A375 (cell line): ENCODE measurements around the gene FAM168A. TPM values are rescaled to one million over a fixed set of nuclear protein-coding genes. Genes with fewer than 3 reads are reported as not detected.

Source experiments
- small RNA-seq: library from RNA; depleted of rRNA; stranded (forward); fragments of <200 nt; gene quantifications from one replicate; pipeline ENCODE3, GENCODE V24; 2014
- total RNA-seq: library from RNA; depleted of rRNA; stranded (reverse); fragments of >200 nt; shearing (Covaris generic); gene quantifications from 2 replicates; pipeline ENCODE4 v1.2.3, GENCODE V29; 2014; rRNA removed

Gene FAM168A, protein sequence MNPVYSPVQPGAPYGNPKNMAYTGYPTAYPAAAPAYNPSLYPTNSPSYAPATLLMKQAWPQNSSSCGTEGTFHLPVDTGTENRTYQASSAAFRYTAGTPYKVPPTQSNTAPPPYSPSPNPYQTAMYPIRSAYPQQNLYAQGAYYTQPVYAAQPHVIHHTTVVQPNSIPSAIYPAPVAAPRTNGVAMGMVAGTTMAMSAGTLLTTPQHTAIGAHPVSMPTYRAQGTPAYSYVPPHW
- 16.9 TPM in 2 replicates for total RNA-seq

GRCh38 chr11:73597956-73598718, at the start of gene FAM168A:
TSS of gene FAM168A (minus strand) at chr11:73598112. CDS start at chr11:73468474, 129,638 bp downstream.

GRCh38 chr11:73645972-73646631, 48.2 kb upstream of the FAM168A start, which contains the start of gene PLEKHB1:
TSS of gene PLEKHB1 (plus strand) at chr11:73646581. CDS start at chr11:73646609, 28 bp downstream.

GRCh38 chr11:73376160-73376802, 221.6 kb downstream of the FAM168A start, which contains the start of gene RELT:
TSS of gene RELT (plus strand) at chr11:73376399. CDS start at chr11:73389137, 12,738 bp downstream.

Small RNA genes lying within 50 kb of the gene (small RNA-seq; reads per million reads assigned to genes)
- not detected for gene AP000763.2
- gene HMGN2P38: not detected

Other genes starting within 250 kb of the FAM168A start
- gene RELT, start 221.7 kb downstream of the FAM168A start, total RNA-seq: 24.3 and 28.3 TPM in 2 replicates
- gene PLEKHB1, start 48.5 kb upstream of the FAM168A start, total RNA-seq: 5.8 and 8.1 TPM in 2 replicates
- 36.0 and 44.6 TPM in 2 replicates for gene RAB6A, start 163.0 kb upstream of the FAM168A start, total RNA-seq
- gene MRPL48, start 189.8 kb upstream of the FAM168A start, total RNA-seq: 47.3 and 67.3 TPM in 2 replicates